Measurements from ENCODE around the gene PON2.

PON2 gene

GRCh38 chr7:95373323-95373722, 61.5 kb downstream of the PON2 start:
- H3K27ac ChIP-seq (ENCODE audit: low read depth, low read length) = no peak overlapping the region
- TF ChIP-seq EZH2phosphoT487 (conservative IDR thresholded peaks at IDR 0.05; ENCODE audit: low read length) (no peak), CTCF (IDR thresholded peaks at IDR 0.05; ENCODE audit: insufficient read depth, low read length, poor library complexity, severe bottlenecking) (no peak)
- no peaks in the 10 kb centered on the region for H3K27me3 ChIP-seq (ENCODE audit: low read length)
- no peaks in the 10 kb centered on the region for H3K9me2 ChIP-seq (replicated peaks; ENCODE audit: insufficient read depth, low read length)
- H3K9ac ChIP-seq (ENCODE audit: low read length) = no peak overlapping the region
- no peaks in the 10 kb centered on the region for H3K79me2 ChIP-seq (ENCODE audit: insufficient read depth, low read length)
- H3F3A ChIP-seq (ENCODE audit: insufficient read depth) = no peaks in the 10 kb centered on the region
- no peaks in the 10 kb centered on the region for H3K36me3 ChIP-seq (ENCODE audit: low read length)
- no peak overlapping the region for H2AFZ ChIP-seq (ENCODE audit: low read depth, low read length, severe bottlenecking)
- H3K4me3 ChIP-seq (ENCODE audit: insufficient read depth, low read length, poor library complexity, severe bottlenecking) = no peak overlapping the region
- H4K20me1 ChIP-seq (ENCODE audit: low read depth, low read length) = no peaks in the 10 kb centered on the region
- no peaks in the 10 kb centered on the region for H3K9me3 ChIP-seq (ENCODE audit: insufficient read depth, low read length)
- no peak overlapping the region for H3K4me2 ChIP-seq (ENCODE audit: low read depth, low read length, poor library complexity, severe bottlenecking)

GRCh38 chr7:95368235-95368634, 66.6 kb downstream of the PON2 start:
- no peak overlapping the region for H3K9ac ChIP-seq (ENCODE audit: low read length)
- no peak overlapping the region for H3K27ac ChIP-seq (ENCODE audit: low read depth, low read length)
- H2AFZ ChIP-seq (ENCODE audit: low read depth, low read length, severe bottlenecking) = no peak overlapping the region
- H3K27me3 ChIP-seq (ENCODE audit: low read length) = no peaks in the 10 kb centered on the region
- no peaks in the 10 kb centered on the region for H3K9me3 ChIP-seq (ENCODE audit: insufficient read depth, low read length)
- H3K4me2 ChIP-seq (ENCODE audit: low read depth, low read length, poor library complexity, severe bottlenecking) = no peak overlapping the region
- H4K20me1 ChIP-seq (ENCODE audit: low read depth, low read length) = no peaks in the 10 kb centered on the region
- H3F3A ChIP-seq (ENCODE audit: insufficient read depth) = no peaks in the 10 kb centered on the region
- no peak overlapping the region for H3K4me3 ChIP-seq (ENCODE audit: insufficient read depth, low read length, poor library complexity, severe bottlenecking)
- H3K9me2 ChIP-seq (replicated peaks; ENCODE audit: insufficient read depth, low read length) = no peaks in the 10 kb centered on the region
- TF ChIP-seq EZH2phosphoT487 (conservative IDR thresholded peaks at IDR 0.05; ENCODE audit: low read length) = no peak
- TF ChIP-seq CTCF (IDR thresholded peaks at IDR 0.05; ENCODE audit: insufficient read depth, low read length, poor library complexity, severe bottlenecking) = no peak
- no peaks in the 10 kb centered on the region for H3K36me3 ChIP-seq (ENCODE audit: low read length)
- H3K79me2 ChIP-seq (ENCODE audit: insufficient read depth, low read length) = no peaks in the 10 kb centered on the region

- Histone ChIP-seq H3K36me3 (ENCODE audit: low read length) (no peaks in the 10 kb centered on the region), H3K9me2 (replicated peaks; ENCODE audit: insufficient read depth, low read length) (no peaks in the 10 kb centered on the region), H3K27me3 (ENCODE audit: low read length) (no peaks in the 10 kb centered on the region), H3K9me3 (ENCODE audit: insufficient read depth, low read length) (no peaks in the 10 kb centered on the region), H4K20me1 (ENCODE audit: low read depth, low read length) (no peaks in the 10 kb centered on the region), H3K4me3 (ENCODE audit: insufficient read depth, low read length, poor library complexity, severe bottlenecking) (no peak overlapping the region), H3F3A (ENCODE audit: insufficient read depth) (no peaks in the 10 kb centered on the region), H3K27ac (ENCODE audit: low read depth, low read length) (no peak overlapping the region), H3K4me2 (ENCODE audit: low read depth, low read length, poor library complexity, severe bottlenecking) (no peak overlapping the region), H2AFZ (ENCODE audit: low read depth, low read length, severe bottlenecking) (no peak overlapping the region), H3K9ac (ENCODE audit: low read length) (no peak overlapping the region), H3K79me2 (ENCODE audit: insufficient read depth, low read length) (no peaks in the 10 kb centered on the region)
- TF ChIP-seq EZH2phosphoT487 (conservative IDR thresholded peaks at IDR 0.05; ENCODE audit: low read length) = no peak
- no peak for TF ChIP-seq CTCF (IDR thresholded peaks at IDR 0.05; ENCODE audit: insufficient read depth, low read length, poor library complexity, severe bottlenecking)
Measured at GRCh38 chr7:95367606-95368005, 67.2 kb downstream of the PON2 start.
